Mesothelial cell of epicardium (in vitro differentiated cells): Measurements from ENCODE around the gene PHLDB3. TPM values are rescaled to one million over a fixed set of nuclear protein-coding genes. Genes with fewer than 3 reads are reported as not detected.
A peak's percentile ranks its signal among the peaks of the same experiment; 100 is the strongest.

Experiments used
- DNase-seq, 2 experiments: peaks; one replicate each; pipeline ENCODE4 v3.0.0; 2021; ENCODE audit warnings: low spot score in 2 of 2; ENCODE audit not compliant: unreplicated experiment in 2 of 2
- H3K27ac Mint-ChIP-seq: 2 replicates; pipeline ENCODE4 v1.8.0; 2021; ENCODE audit warnings: mixed read lengths
- H3K27me3 Mint-ChIP-seq: 2 replicates; pipeline ENCODE4 v1.8.0; 2021; ENCODE audit warnings: low read depth, mixed read lengths
- H3K36me3 Mint-ChIP-seq: 2 replicates; pipeline ENCODE4 v1.8.0; 2021; ENCODE audit warnings: mixed read lengths
- H3K4me1 Mint-ChIP-seq: 2 replicates; pipeline ENCODE4 v1.8.0; 2021; ENCODE audit warnings: mixed read lengths
- H3K4me3 Mint-ChIP-seq: 2 replicates; pipeline ENCODE4 v1.8.0; 2021; ENCODE audit warnings: mild to moderate bottlenecking, moderate library complexity, mixed read lengths
- H3K9me3 Mint-ChIP-seq: 2 replicates; pipeline ENCODE4 v1.8.0; 2021; ENCODE audit warnings: mixed read lengths
- total RNA-seq: library from RNA; stranded (reverse); gene quantifications from 3 replicates; pipeline ENCODE4 v1.2.1, GENCODE V29; 2021
- TF ChIP-seq, protein P1 (sequence below): fragments of 200-600 bp; sonication (generic); IDR thresholded peaks from one replicate; pipeline ENCODE4 v1.5.0; 2021; ENCODE audit warnings: antibody characterized with exemption; ENCODE audit not compliant: unreplicated experiment

PHLDB3 gene
- total RNA-seq, 1 donor from 2014 or later = 31.4 TPM

DNA sequence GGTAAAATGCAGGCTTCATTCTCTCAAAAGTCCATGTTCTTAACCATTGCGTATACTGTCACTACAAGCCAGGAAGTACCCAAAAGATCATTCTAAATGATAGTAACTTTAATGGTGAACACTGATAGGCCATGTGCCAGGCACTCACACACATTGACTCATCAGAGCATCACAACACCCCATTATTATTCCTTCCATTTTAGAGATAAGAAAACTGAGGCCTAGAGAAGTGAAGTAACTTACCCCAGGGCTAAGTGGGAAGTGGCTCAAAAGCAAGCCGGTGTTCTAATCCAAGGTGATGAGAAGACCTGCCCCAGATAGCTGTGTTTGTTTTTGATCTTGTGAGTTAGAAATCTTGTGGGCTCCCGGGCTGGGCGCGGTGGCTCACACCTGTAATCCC, 1.4 kb upstream of the PHLDB3 start:
- Mint-ChIP-seq H3K27me3 (no peaks in the 10 kb centered on the region), H3K4me3 (no peak overlapping the region), H3K36me3 (peaks cover 16% of the 10 kb centered on the region), H3K27ac (peak overlapping the region; percentile 25), H3K9me3 (no peaks in the 10 kb centered on the region), H3K4me1 (peaks cover 15% of the 10 kb centered on the region)
- TF ChIP-seq, protein P1, sequence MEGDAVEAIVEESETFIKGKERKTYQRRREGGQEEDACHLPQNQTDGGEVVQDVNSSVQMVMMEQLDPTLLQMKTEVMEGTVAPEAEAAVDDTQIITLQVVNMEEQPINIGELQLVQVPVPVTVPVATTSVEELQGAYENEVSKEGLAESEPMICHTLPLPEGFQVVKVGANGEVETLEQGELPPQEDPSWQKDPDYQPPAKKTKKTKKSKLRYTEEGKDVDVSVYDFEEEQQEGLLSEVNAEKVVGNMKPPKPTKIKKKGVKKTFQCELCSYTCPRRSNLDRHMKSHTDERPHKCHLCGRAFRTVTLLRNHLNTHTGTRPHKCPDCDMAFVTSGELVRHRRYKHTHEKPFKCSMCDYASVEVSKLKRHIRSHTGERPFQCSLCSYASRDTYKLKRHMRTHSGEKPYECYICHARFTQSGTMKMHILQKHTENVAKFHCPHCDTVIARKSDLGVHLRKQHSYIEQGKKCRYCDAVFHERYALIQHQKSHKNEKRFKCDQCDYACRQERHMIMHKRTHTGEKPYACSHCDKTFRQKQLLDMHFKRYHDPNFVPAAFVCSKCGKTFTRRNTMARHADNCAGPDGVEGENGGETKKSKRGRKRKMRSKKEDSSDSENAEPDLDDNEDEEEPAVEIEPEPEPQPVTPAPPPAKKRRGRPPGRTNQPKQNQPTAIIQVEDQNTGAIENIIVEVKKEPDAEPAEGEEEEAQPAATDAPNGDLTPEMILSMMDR = no peak
- DNase-seq = no peak

DNA sequence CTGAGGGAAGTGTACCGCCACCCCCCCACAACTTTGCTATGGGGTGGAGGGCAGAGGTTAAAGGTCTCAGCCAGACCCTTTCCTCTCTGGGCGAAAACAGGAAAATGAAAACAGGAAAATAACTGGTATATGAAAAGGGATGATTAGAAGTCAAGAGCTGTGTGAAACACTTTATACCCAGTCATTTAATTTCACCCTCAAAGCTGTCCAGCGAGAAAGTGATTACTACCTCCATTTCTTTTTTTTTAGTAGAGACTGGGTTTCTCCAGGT, 575 bp upstream of the PHLDB3 start:
- TF ChIP-seq, protein P1 = no peak
- Mint-ChIP-seq H3K9me3 (no peaks in the 10 kb centered on the region), H3K27ac (peak overlapping the region; percentile 37), H3K36me3 (peaks cover 14% of the 10 kb centered on the region), H3K4me1 (peaks cover 17% of the 10 kb centered on the region), H3K27me3 (no peaks in the 10 kb centered on the region), H3K4me3 (peak overlapping the region; percentile 52)
- no peak for DNase-seq

DNA sequence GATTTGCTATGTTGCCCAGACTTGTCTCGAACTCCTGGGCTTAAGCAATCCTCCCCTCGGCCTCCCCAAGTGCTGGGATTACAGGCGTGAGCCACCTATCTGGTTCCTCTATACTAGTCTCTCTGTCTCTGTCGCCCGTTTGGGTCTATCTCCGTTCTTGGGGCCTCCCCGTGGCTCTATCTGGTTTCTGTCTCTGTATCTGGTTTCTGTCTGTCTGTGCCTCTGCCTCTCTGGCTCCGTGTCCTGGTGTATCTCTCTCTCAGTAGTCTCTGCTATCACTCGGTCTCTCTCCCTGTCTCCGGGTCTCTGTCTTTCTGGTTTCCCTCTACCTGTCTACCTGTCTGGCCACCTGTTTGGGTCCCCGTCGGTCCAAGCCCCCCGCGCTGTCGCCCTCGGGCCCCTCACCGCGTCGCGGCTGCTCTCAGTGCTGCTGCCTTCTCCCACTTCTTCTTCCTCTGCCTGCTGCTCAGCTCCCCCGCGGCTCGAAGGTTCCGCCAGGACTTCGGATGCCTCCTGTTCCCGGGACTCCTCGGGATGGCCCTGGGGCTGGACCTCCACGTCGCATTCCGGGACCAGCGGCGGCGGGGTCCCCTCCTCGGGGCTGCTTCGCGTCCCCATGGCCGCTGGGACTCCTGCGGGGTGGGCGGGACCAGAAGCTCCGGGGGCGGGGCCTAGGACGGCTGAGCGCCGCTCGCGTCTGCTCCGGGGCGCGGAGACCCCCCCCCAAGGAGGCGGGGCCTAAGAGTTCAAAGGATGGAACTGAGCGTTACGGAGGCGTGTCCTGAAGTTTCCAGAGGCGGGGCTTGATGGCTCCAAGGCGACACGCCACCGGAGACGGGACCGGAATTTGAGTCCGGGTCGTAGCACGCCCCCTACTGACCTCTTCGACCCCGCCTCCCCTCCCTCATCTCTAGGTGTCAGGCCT, 783 bp downstream of the PHLDB3 start:
- Mint-ChIP-seq H3K4me3 (peak overlapping the region; percentile 84), H3K4me1 (peaks cover 17% of the 10 kb centered on the region), H3K27ac (peak overlapping the region; percentile 96), H3K36me3 (peaks cover 10% of the 10 kb centered on the region), H3K27me3 (no peaks in the 10 kb centered on the region), H3K9me3 (no peaks in the 10 kb centered on the region)
- TF ChIP-seq, protein P1 = no peak
- DNase-seq = peak; percentile 97

DNA sequence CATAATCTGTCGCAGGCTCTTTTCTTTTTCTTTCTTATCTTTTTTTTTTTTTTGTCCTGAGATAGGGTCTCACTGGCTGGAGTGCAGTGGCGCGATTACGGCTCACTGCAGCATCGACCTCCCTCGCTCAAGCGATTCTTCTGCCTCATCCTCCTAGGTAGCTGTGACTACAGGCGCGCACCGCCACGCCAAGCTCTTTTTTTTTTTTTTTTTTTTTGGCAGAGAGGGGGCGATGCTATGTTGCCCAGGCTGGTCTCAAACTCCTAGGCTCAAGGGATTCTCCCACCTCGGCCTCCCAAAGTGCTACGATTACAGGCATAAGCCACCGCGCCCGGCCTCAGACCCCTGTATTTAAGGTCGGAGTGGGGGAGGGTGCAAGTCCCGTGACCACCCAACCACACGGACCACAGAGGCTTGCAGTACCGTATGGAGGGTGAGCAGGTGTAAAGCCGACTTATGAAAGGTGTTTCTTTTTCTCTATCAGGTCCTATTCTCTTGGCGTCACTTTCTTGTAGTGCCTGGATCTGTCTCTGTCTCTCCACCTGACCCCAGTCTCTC, 2.0 kb downstream of the PHLDB3 start:
- peak overlapping the region; percentile 84 for H3K4me3 Mint-ChIP-seq
- DNase-seq = no peak
- TF ChIP-seq, protein P1 = no peak
- peaks cover 19% of the 10 kb centered on the region for H3K4me1 Mint-ChIP-seq
- peak overlapping the region; percentile 96 for H3K27ac Mint-ChIP-seq
- H3K27me3 Mint-ChIP-seq = no peaks in the 10 kb centered on the region
- no peaks in the 10 kb centered on the region for H3K9me3 Mint-ChIP-seq
- peaks cover 6% of the 10 kb centered on the region for H3K36me3 Mint-ChIP-seq

- no peak for DNase-seq
- peaks cover 7% of the 10 kb centered on the region for H3K36me3 Mint-ChIP-seq
- TF ChIP-seq, protein P1 = no peak
- no peak overlapping the region for H3K27ac Mint-ChIP-seq
- H3K9me3 Mint-ChIP-seq = no peaks in the 10 kb centered on the region
- H3K27me3 Mint-ChIP-seq = no peaks in the 10 kb centered on the region
- H3K4me1 Mint-ChIP-seq = peaks cover 19% of the 10 kb centered on the region
- H3K4me3 Mint-ChIP-seq = peak overlapping the region; percentile 42
Measured at GRCh38 chr19:43501661-43502418, 2.7 kb downstream of the PHLDB3 start.
